HG03135 (cell line): ENCODE data around the gene RNASEH2B.

Source experiments
- ATAC-seq: cut with Tn5 transposase; IDR thresholded peaks from one replicate; pipeline ENCODE4 v1.9.1; 2021; ENCODE audit warnings: mild to moderate bottlenecking, moderate library complexity; ENCODE audit not compliant: unreplicated experiment

Gene RNASEH2B

GRCh38 chr13:50936679-50937078, 27.1 kb downstream of the RNASEH2B start:
- ATAC-seq, result no peak

GRCh38 chr13:50940509-50940908, 30.9 kb downstream of the RNASEH2B start:
- no peak for ATAC-seq

- no peak for ATAC-seq
Observed at GRCh38 chr13:50941146-50941545, 31.6 kb downstream of the RNASEH2B start.

GRCh38 chr13:50942630-50943311, 33.2 kb downstream of the RNASEH2B start:
- no peak for ATAC-seq

- no peak for ATAC-seq
Observed at GRCh38 chr13:50945669-50946068, 36.1 kb downstream of the RNASEH2B start.

GRCh38 chr13:50948601-50949000, 39.0 kb downstream of the RNASEH2B start:
- ATAC-seq, result no peak

GRCh38 chr13:50950849-50951248, 41.3 kb downstream of the RNASEH2B start:
- ATAC-seq, result no peak

GRCh38 chr13:50951366-50951765, 41.8 kb downstream of the RNASEH2B start:
- ATAC-seq, result no peak

- ATAC-seq, result no peak
Observed at GRCh38 chr13:50955241-50955640, 45.6 kb downstream of the RNASEH2B start.

GRCh38 chr13:50955798-50956197, 46.2 kb downstream of the RNASEH2B start:
- ATAC-seq, result no peak

- no peak for ATAC-seq
Observed at GRCh38 chr13:50957620-50958019, 48.0 kb downstream of the RNASEH2B start.

GRCh38 chr13:50969691-50970090, 60.1 kb downstream of the RNASEH2B start:
- ATAC-seq, result no peak

- no peak for ATAC-seq
Observed at GRCh38 chr13:50970956-50971355, 61.4 kb downstream of the RNASEH2B start.

- no peak for ATAC-seq
Observed at GRCh38 chr13:50974268-50974667, 64.7 kb downstream of the RNASEH2B start.

- no peak for ATAC-seq
Observed at GRCh38 chr13:50979187-50979586, 69.6 kb downstream of the RNASEH2B start.

- no peak for ATAC-seq
Observed at GRCh38 chr13:50981686-50982085, 72.1 kb downstream of the RNASEH2B start.

GRCh38 chr13:50989476-50989875, 79.9 kb downstream of the RNASEH2B start:
- no peak for ATAC-seq

- ATAC-seq, result no peak
Observed at GRCh38 chr13:50990065-50990817, 80.7 kb downstream of the RNASEH2B start.

- no peak for ATAC-seq
Observed at GRCh38 chr13:50990818-50991506, 81.4 kb downstream of the RNASEH2B start.

GRCh38 chr13:50991579-50992521, 82.3 kb downstream of the RNASEH2B start:
- peak; percentile 85 for ATAC-seq

GRCh38 chr13:50993371-50993770, 83.8 kb downstream of the RNASEH2B start:
- ATAC-seq, result no peak
